Measurements from ENCODE around the gene CD180. TPM values are rescaled to one million over a fixed set of nuclear protein-coding genes. Genes with fewer than 3 reads are reported as not detected.

The CD180 gene
- total and polyA plus RNA-seq, 3 donors from 2014 or later = 0.08 to 1.1 (median 0.37) TPM

GRCh38 chr5:67200809-67201562, 4.4 kb upstream of the CD180 start:
- Histone ChIP-seq H3K9me3 (no peaks in the 10 kb centered on the region), H3K36me3 (ENCODE audit: low read depth, missing control alignments) (no peaks in the 10 kb centered on the region), H3K27me3 (no peaks in the 10 kb centered on the region), H3K27ac (no peak overlapping the region), H3K4me1 (no peaks in the 10 kb centered on the region), H3K4me3 (no peak overlapping the region)
- intact Hi-C loops (cut with DNase I; ENCODE audit: low total_unique reads) = no loop called here
- DNase-seq = no peak
- TF ChIP-seq POLR2A (IDR thresholded peaks at IDR 0.05) = no peak
- TF ChIP-seq CTCF (IDR thresholded peaks at IDR 0.05) = no peak
- 88 to 94% methylated on average over 2 of the region's 2 CpGs for WGBS, 2 donors

GRCh38 chr5:67199859-67200258, 3.3 kb upstream of the CD180 start:
- DNase-seq = no peak
- intact Hi-C loops (cut with DNase I; ENCODE audit: low total_unique reads) = no loop called here
- no peaks in the 10 kb centered on the region for H3K4me1 ChIP-seq
- no peak overlapping the region for H3K27ac ChIP-seq
- no peaks in the 10 kb centered on the region for H3K36me3 ChIP-seq (ENCODE audit: low read depth, missing control alignments)
- no peaks in the 10 kb centered on the region for H3K9me3 ChIP-seq
- H3K27me3 ChIP-seq = no peaks in the 10 kb centered on the region
- no peak overlapping the region for H3K4me3 ChIP-seq
- no peak for TF ChIP-seq CTCF (IDR thresholded peaks at IDR 0.05)
- TF ChIP-seq POLR2A (IDR thresholded peaks at IDR 0.05) = no peak

DNA sequence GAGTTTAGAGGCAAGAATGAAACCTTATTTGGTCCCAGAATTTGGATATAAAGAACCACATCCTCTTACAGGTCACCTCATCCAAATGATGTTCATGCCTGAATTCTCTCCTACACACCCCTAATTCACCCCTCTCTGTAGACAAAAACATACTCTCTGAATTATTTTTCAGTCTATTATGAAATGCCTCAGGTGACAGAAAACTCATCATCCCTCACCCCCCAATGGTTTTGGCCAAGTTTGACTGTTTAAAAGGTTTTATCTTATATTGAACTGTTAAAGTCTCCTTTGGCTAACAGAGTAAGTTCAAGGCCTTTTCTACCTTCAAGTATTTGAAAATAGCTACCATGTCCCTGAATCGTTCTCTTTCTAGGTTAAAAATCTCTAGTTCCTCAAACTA, 2.3 kb upstream of the CD180 start:
- 49 to 75% methylated on average over 1 of the region's 1 CpG for WGBS, 2 donors
- intact Hi-C loops (cut with DNase I; ENCODE audit: low total_unique reads) = no loop called here
- H3K27ac ChIP-seq = no peak overlapping the region
- DNase-seq = no peak
- H3K4me3 ChIP-seq = no peak overlapping the region
- no peak for TF ChIP-seq POLR2A (IDR thresholded peaks at IDR 0.05)
- TF ChIP-seq CTCF (IDR thresholded peaks at IDR 0.05) = no peak
- no peaks in the 10 kb centered on the region for H3K9me3 ChIP-seq
- H3K27me3 ChIP-seq = no peaks in the 10 kb centered on the region
- no peaks in the 10 kb centered on the region for H3K4me1 ChIP-seq
- no peaks in the 10 kb centered on the region for H3K36me3 ChIP-seq (ENCODE audit: low read depth, missing control alignments)

- intact Hi-C loops (cut with DNase I; ENCODE audit: low total_unique reads) = no loop called here
- no peak for DNase-seq
Measured at GRCh38 chr5:67197536-67197935, 937 bp upstream of the CD180 start.

More at GRCh38 chr5:67197536-67197935, 937 bp upstream of the CD180 start:
- WGBS, 2 donors = 90 to 100% methylated on average over 1 of the region's 1 CpG
- TF ChIP-seq CTCF (IDR thresholded peaks at IDR 0.05) (no peak), POLR2A (IDR thresholded peaks at IDR 0.05) (no peak)
- H3K9me3 ChIP-seq = no peaks in the 10 kb centered on the region
- peaks cover 11% of the 10 kb centered on the region for H3K4me1 ChIP-seq
- no peaks in the 10 kb centered on the region for H3K36me3 ChIP-seq (ENCODE audit: low read depth, missing control alignments)
- no peaks in the 10 kb centered on the region for H3K27me3 ChIP-seq
- H3K4me3 ChIP-seq = no peak overlapping the region
- H3K27ac ChIP-seq = no peak overlapping the region
